Peyer's patch (tissue), 4 donors: ENCODE results near the gene ATP2C2.

ENCODE experiments used
- POLR2A ChIP-seq, 2 donors: fragments of 450-650 bp; IDR thresholded peaks; one replicate each; pipeline ENCODE4 v1.5.1; 2017; ENCODE audit warnings: antibody characterized with exemption in 2 of 2, mild to moderate bottlenecking in 2 of 2, moderate library complexity in 2 of 2
- TF ChIP-seq, protein P1 (sequence below), 6 experiments: fragments of 450-650 bp in 4 of 6; fragments of 200-600 bp in 2 of 6; sonication (generic) in 1 of 6; IDR thresholded peaks; one replicate each; pipeline ENCODE4 v1.5.1; 2017 to 2019; ENCODE audit warnings: antibody characterized with exemption in 6 of 6, mild to moderate bottlenecking in 3 of 6, moderate library complexity in 1 of 6

DNA sequence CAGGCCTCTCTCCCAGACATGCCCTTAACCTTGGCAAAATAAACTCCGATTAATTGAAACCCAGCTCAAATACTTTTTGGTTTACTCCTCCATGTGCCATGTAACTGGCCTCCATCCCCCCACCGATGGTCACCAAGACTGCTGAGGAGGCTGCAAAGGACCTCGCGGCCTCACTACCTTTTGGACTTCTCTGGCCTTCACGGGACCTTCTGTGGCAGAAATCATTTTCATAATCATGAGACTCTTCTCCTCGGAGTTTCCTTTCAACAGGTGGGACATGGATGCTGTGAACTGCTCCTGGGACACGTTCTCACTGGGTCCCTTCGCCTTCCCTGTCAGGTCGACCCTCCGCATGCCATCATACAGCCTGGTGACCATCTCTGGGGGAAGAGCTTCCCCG lies 127.2 kb downstream of the ATP2C2 start:
- TF ChIP-seq POLR2A (IDR thresholded peaks at IDR 0.05), result no peak
- TF ChIP-seq, protein P1, sequence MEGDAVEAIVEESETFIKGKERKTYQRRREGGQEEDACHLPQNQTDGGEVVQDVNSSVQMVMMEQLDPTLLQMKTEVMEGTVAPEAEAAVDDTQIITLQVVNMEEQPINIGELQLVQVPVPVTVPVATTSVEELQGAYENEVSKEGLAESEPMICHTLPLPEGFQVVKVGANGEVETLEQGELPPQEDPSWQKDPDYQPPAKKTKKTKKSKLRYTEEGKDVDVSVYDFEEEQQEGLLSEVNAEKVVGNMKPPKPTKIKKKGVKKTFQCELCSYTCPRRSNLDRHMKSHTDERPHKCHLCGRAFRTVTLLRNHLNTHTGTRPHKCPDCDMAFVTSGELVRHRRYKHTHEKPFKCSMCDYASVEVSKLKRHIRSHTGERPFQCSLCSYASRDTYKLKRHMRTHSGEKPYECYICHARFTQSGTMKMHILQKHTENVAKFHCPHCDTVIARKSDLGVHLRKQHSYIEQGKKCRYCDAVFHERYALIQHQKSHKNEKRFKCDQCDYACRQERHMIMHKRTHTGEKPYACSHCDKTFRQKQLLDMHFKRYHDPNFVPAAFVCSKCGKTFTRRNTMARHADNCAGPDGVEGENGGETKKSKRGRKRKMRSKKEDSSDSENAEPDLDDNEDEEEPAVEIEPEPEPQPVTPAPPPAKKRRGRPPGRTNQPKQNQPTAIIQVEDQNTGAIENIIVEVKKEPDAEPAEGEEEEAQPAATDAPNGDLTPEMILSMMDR (IDR thresholded peaks at IDR 0.05), result no peak
